MM.1S (cell line): ENCODE results near the gene TEKT3.

Experiments used
- CTCF ChIP-seq: fragments of 300-600 bp; sonication (generic); IDR thresholded peaks from 2 replicates; pipeline ENCODE4 v1.5.1; 2016; ENCODE audit warnings: antibody characterized with exemption, low read length, mixed read lengths
- EZH2 ChIP-seq: fragments of 300-600 bp; sonication (generic); optimal IDR thresholded peaks from 2 replicates; pipeline ENCODE3; 2017; ENCODE audit warnings: low read depth, mild to moderate bottlenecking, antibody characterized with exemption, low read length, mixed read lengths

- TF ChIP-seq CTCF: no peak
- TF ChIP-seq EZH2: no peak
Observed at GRCh38 chr17:15348021-15348420, 6.6 kb upstream of the TEKT3 start.
